PC-3 (cell line): ENCODE data around the gene UPF2.

Source experiments
- CTCF ChIP-seq: fragments of 300-600 bp; sonication (generic); conservative IDR thresholded peaks from 2 replicates; pipeline ENCODE4 v1.5.1; 2017; ENCODE audit warnings: antibody characterized with exemption, low read depth, mild to moderate bottlenecking, low read length
- EZH2 ChIP-seq: fragments of 300-600 bp; sonication (generic); IDR thresholded peaks from one replicate; pipeline ENCODE4 v1.6.1; 2017; ENCODE audit warnings: antibody characterized with exemption, mild to moderate bottlenecking, low read length; ENCODE audit not compliant: unreplicated experiment

DNA sequence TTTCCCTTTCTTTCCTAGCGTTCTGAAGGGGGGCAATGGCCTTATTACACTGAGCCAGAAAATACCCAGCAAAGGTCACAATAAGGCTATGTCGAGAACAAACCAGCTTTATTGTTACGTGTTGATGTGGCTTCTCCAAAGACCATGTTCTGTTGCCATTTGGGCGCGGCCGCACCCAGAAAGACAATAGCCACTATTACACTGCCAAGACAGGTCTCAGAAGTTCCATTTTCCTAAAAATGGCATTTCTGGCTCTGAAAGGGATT, 141.6 kb downstream of the UPF2 start:
- no peak for TF ChIP-seq CTCF
- TF ChIP-seq EZH2, result no peak
